NCI-H524 treated with DMSO at 0.1 percent for 48 hours (cell line): ENCODE results near the gene POLDIP2.

Experiments
- DNase-seq: peaks from one replicate; lab custom pipeline; 2025; lab: John Stamatoyannopoulos, UW

POLDIP2 gene, protein sequence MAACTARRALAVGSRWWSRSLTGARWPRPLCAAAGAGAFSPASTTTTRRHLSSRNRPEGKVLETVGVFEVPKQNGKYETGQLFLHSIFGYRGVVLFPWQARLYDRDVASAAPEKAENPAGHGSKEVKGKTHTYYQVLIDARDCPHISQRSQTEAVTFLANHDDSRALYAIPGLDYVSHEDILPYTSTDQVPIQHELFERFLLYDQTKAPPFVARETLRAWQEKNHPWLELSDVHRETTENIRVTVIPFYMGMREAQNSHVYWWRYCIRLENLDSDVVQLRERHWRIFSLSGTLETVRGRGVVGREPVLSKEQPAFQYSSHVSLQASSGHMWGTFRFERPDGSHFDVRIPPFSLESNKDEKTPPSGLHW

GRCh38 chr17:28357061-28357900, at the start of gene POLDIP2:
TSS of gene POLDIP2 (minus strand) at chr17:28357527. CDS start at chr17:28357448, 79 bp downstream.
- DNase-seq: peak; percentile 73

DNA sequence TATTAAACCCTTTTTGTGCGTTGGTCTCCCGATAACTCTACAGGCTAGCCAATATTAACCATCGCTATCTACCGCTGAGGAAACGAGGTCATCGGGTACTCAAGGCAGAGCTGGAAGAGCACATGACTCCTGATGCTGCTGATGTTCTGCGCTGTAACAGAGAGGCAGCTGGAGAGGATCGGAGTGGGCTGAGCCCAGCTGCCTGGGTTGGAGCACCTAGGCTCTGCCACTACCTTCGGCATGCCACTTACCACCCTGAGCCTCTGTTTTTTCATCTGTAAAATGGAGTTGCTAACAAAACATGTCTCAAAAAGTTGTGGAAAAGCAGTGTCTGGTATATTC, 49.1 kb upstream of the POLDIP2 start:
- DNase-seq: peak; percentile 42

DNA sequence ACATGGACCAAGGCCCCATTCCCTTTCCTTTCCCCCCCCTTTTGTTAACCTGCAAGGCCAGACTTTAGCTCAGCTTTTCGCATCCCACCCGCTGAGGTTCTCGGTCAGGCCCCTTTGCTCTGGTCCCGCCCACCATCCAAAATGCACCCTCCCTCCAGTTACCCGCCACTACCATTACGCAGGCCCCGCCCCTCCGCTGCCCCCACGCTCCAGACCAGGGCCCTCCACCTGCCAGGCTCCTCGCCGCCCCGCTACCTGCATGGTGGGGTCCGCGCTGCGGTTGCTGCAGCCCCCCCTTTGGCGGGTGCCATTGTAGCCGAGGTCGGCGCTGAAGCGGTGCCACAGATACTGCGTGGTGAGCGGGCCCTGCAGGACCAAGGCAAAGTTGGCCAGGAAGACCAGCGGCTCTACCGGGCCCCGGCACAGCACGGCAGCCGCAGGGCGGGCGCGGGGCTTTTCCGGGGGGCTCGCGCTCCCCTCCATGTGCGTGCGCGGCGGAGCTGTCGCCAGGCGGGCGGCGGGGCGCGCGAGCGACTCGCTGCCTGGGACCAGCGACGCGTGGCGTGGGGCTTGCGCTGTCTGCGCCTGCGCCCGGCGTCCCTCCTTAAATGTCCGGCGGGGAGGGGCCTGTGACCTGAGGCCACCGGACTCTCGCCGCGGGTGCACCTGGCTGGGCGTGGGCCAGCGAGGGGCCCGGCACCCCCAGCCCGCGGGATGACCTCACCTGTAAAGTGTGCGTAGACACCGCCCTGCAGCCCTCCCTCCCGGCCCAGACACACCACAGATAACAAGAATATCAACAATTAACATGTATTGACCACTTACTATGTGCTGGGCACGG, 48.5 kb upstream of the POLDIP2 start, which contains the start of gene SLC46A1:
SLC46A1 (minus strand) TSS at position 581 of the 841 bp plus-strand sequence; CDS start at position 483, 98 bp downstream.
- DNase-seq: peak; percentile 54

GRCh38 chr17:28404812-28405570, 47.7 kb upstream of the POLDIP2 start:
- DNase-seq: no peak

DNA sequence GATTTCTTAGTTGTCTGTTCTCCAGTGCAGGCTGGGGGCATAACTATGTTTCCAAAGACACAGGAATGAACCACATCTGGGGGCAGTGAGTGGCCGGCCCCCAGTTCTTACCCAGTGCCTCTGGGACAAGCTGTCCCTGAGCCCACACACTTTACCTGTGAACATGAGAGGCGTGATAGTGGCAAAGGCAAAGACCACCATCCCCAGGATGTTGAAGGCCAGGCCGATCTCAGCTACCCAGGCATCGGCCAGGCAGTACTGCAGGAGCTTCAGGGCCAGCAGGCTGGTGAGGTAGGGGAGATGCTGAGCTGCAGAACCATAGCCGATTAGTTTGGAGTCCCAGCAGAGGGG, 47.1 kb upstream of the POLDIP2 start:
- DNase-seq: no peak

- no peak for DNase-seq
Observed at GRCh38 chr17:28404007-28404406, 46.7 kb upstream of the POLDIP2 start.

GRCh38 chr17:28402844-28403243, 45.5 kb upstream of the POLDIP2 start:
- no peak for DNase-seq

- no peak for DNase-seq
Observed at GRCh38 chr17:28402224-28402630, 44.9 kb upstream of the POLDIP2 start.

DNA sequence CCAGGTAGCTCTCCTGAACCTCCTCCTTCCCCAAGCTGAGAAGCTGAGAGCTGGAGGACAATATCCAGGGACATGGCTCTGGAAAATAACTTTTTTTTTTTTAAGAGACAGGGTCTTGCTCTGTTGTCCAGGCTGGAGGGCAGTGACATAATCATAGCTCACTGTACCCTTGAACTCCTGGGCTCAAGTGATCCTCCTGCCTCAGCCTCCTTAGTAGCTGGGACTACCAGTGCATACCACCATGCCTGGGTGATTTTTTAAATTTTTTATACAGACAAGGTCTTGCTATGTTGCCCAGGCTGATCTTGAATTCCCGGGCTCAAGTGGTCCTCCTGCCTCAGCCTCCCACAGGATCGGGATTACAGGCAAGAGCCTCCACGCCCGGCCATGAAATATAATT, 42.5 kb upstream of the POLDIP2 start:
- no peak for DNase-seq

DNA sequence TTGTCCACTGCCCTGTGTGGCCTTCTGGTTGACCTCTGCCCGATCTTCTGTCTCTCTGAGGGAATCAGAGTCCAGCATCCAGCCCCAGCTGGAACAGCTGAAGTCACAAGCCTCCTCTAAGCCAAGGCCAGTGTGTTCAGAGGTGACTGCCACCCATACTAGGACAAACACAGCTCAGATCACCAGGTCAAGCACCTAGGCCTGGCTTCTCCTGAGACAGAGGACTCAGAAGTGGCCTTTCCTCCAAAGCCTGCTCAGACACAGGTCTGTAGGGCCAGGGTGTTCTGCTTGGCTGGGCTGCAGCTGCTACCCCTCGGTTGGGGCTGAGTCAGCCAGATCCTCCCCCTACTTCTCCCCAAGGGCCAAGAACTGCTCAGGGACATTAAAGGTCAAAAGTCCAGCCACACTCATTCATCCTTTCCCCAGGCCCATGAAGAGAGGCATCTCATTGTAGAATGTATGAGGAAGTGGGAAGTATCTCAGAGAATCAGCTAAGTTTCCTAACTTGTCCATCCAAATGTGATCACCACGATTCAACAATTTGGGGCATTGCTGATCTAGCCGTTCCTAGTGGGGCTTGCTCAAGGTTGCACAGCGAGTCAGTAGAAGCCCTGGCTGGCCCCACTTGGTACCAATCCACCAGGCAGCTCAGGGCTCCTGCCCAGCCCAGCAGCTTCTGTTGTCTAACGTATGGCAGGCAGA, 41.1 kb upstream of the POLDIP2 start:
- DNase-seq: no peak

DNA sequence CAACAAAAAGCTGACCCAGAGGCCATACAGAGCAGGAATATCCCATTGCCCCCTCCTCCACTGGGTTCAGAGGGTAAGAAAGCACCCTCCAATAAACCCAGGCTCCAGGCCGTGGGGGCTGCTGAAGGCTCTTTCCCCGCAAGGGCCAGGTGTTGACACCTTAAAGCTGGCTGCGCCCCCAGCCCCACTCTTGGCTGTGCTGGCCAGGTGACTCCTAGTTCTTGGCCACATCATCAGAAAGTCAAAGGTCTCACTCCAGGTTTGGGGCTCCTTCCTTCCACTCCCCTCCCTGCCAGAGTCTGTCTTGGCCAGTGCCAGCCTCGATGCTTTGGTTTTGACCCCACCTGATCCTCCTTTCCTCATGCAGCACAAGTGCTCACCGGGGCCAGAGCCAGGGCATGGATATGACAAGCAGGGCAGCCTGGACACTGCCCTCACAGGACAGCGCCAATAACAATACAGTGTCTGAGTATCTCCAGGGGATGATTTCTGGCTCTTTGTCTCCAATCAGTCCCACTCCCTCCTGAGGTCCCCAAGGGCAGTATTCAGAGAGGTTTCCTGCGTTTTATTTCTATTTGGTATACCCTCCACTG, 40.5 kb upstream of the POLDIP2 start:
- DNase-seq: no peak

GRCh38 chr17:28397275-28397674, 39.9 kb upstream of the POLDIP2 start:
- DNase-seq: no peak

GRCh38 chr17:28396635-28397239, 39.4 kb upstream of the POLDIP2 start:
- no peak for DNase-seq

DNA sequence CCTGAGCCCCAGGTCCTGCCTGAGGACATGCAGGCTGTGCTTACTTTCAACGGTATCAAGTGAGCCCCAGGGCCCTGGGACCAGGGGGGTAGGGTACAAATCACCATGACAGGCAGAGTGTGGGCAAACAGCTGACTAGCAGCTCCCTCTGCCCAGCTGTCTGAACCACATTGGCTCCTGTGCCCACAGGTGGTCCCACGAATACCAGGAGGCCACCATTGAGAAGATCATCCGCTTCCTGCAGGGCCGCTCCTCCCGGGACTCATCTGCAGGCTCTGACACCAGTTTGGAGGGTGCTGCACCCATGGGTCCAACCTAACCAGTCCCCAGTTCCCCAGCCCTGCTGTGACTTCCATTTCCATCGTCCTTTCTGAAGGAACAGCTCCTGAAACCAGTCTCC, 38.6 kb upstream of the POLDIP2 start:
- no peak for DNase-seq

DNA sequence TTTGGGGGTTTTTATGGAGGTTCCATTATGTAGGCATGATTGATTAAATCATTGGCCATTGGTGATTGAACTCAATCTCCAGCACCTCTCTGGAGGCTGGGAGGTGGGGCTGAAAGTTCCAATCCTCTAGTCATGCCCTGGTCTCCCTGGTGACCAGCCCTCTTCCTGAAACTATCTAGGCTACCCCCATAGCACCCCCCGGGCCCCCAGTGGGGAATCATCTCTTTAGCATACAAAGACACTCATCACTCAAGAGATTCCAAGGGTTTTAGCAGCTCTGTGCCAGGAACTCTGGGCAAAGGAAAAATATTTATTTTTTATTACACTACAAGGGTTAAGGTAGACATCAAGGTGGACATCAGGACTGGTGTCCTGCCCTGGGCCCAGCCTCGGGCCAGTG, 38.1 kb upstream of the POLDIP2 start:
- DNase-seq: no peak

- DNase-seq: no peak
Observed at GRCh38 chr17:28394337-28395116, 37.2 kb upstream of the POLDIP2 start.

- no peak for DNase-seq
Observed at GRCh38 chr17:28392491-28392890, 35.2 kb upstream of the POLDIP2 start.

- no peak for DNase-seq
Observed at GRCh38 chr17:28391401-28391800, 34.1 kb upstream of the POLDIP2 start.

DNA sequence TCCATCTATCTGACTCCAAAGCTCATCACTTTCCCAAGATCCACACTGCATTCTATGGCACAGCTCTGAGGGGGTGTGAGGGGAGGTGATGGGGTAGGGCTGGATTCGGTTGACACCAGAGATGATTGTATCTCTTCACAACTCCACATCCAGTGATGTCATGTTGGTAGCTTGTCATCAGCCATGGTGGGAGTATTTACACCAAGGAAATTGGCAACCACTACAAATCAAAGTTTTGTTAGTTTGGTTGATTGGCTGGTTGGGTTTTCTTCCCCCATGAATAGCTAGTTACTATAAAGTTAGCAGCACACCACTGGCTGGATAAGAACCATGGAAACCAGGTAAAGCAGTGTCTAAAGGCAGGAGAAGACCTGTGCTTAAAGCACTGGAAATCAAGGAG, 33.7 kb upstream of the POLDIP2 start:
- no peak for DNase-seq
